HG02840 (cell line): ENCODE data around the gene C14orf132.

ENCODE experiments used
- ATAC-seq: cut with Tn5 transposase; IDR thresholded peaks from one replicate; pipeline ENCODE4 v1.9.1; 2021; ENCODE audit warnings: mild to moderate bottlenecking, moderate library complexity, moderate number of reproducible peaks; ENCODE audit not compliant: unreplicated experiment, low FRiP score

C14orf132 gene

DNA sequence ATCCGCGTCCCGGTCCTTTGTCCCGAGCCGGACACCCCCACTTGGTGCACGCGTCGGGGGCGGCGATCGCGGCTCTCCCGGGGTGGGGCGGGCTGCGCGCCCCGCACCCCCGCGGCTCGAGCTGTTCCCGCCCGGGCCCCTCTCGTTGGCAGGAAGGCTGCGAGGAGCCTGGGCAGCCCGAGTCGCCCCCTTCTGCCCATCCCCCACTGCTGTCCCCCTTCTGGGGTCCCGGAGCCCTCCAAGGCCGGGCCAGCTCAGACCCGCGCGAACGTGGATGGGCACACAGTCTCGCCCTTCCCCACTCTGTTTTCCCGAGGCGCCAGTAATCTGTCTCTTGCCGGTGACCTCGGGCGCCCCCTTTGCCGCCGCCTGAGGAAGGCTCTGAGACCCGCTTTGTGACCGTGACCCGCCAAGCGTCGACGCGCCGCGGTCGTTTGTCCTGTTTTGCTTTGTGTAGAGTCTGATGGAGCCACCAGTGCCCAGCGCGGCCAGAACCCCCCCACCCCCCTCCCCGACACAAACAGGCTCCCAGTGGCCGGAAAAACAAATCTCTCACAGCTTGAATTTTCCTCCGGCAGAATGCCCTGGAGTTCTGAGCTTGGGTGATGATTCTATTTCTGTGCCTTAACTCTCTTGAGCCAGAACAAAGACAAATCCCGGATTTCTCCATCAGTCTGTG, 610 bp downstream of the C14orf132 start:
- ATAC-seq = no peak

DNA sequence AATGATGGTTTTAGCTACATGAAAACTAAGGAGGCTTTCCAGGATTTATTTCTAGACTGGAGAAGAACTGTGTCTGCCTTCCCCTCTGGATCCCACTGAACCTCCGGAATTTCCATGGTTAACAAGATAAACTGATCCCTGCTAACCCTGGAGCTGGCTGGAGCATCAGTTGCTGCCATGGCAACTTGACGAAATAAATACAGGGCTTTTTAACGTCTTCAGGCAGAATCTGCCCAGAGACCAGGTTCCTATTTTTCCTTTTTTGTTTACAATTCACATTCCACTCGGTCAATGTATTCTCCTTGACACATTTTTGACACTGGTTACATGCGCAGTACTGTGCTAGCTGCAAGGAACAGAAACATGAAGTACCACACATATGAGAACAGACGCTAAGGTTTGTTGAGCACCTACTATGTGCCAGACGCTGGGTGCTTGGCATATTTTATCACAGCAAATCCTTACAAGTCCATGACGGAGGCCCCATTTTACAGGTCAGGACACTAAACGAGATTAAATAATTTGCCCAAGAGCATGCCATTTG, 1.7 kb downstream of the C14orf132 start:
- no peak for ATAC-seq

DNA sequence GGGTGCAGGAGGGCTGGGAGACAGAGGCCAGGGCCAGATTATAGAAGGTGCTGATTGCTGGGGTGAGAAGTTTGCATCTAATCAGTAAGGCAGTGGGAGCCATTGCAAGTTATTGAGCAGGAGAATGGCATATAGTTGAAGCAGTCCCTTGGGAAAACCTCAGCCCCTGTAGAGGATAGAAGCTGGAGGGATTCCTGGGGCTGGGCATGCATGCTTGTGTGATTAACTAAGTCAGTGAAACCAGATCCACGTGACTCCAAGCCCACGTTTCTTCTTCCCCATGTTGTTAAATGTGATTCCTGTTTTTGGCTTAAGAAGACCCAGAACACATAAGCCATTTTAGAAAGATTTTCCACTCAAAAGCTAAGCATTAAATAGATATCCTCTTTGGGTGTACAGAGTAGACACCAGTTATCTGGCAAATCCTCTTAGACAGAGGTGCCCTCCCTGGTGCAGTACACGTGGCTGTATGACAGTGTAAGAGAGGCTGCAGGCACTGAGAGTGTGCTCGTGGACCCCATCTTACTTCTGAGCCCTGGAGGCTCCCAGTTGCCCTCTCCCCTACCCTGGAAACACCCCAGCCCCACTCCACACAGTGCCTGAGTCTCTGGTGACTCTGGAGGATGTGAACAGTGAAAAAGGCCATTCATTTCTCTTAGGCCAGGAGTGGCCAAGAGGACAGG, 3.2 kb downstream of the C14orf132 start:
- ATAC-seq = no peak

DNA sequence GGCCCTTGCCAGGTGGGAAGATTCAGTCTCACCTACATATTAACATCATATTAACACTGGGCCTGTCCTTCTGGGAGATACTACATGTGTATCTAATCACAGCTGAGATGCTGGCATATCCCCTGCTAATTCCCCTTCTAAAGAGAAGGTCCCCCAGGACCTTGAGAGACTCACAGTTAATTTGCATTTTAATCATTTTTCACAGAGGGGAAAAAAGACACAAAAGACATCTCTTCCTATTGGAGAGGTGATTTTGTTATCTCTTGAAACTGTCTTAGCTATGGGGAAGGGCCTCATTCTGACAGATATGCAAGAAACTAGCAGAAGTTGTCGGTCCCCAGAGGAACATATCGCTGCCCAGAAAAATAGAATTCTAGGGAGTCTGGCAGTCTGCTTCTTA, 7.5 kb downstream of the C14orf132 start:
- ATAC-seq = no peak

DNA sequence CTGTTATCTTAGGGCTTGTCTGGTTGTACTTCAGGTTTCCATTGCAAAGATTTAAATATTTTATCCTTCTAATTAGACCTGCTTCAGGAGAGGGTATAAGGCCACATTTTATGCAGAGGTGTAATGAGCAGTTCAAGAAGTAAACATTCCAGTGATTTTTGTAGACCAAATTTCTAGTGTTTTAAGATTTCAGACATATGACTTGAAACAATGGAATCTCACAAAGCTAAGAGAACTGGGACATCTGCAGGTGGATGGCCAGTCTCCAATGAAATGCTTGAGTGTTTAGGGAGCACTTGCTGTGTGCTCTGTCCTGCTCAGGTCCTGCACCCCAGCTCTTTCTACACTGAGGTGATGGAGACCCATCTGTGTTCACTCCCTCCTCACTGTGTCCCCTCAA, 7.9 kb downstream of the C14orf132 start:
- ATAC-seq = no peak

DNA sequence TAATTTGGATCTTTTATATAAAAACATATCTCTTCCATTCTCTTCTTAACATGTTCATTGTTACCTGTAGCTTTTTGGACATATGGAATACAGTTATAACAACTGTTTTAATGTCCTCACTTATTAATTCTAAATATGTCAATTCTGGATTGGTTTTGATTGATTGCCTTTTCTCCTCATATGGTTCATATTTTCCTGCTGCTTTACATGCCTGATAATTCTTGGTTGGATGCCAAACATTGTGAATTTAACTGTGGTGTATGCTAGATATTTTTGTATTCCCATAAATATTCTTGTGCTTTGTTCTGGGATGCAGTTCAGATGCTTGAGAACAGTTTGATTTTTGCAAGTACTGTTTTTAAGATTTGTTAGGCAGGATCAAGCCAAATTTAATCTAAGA, 10.8 kb downstream of the C14orf132 start:
- ATAC-seq = no peak

DNA sequence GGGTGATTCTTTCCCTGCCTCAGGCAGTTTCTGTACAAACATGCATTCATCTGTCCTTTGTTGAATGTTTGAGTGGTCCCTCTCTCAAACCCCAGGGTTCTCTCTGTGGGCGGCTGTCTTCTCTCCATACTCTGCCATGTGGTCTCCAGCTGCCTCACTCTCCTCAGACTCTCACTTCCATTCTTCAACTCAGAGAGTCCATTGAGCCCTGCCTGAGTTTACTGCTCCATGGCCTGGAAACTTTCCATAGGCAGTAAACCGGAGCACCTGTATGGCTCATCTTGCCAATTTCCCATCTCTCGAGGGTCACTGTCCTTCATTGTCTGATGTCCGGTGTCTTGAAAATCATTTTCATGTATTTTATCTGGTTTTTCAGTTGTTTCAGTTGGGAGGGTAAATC, 11.3 kb downstream of the C14orf132 start:
- ATAC-seq = no peak

DNA sequence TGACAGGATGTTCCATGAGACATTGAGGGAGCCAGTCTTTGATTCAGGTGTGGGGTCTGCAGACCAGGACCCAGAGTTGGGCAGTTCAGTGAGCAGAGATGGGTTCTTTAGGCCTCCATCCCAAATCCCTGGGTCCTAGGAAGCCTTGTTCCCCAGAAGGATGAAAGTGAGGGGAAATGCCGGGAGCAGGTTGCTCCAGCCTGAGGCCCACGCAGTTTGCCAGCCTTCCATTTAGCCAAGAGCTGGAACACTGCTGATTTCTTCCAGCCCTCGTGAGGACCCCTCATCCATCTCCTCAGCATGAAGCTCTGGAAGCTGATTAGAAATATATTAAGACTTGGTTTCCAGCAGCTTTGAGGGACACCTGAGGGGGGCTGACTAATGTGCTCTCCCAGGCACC, 12.1 kb downstream of the C14orf132 start:
- no peak for ATAC-seq

DNA sequence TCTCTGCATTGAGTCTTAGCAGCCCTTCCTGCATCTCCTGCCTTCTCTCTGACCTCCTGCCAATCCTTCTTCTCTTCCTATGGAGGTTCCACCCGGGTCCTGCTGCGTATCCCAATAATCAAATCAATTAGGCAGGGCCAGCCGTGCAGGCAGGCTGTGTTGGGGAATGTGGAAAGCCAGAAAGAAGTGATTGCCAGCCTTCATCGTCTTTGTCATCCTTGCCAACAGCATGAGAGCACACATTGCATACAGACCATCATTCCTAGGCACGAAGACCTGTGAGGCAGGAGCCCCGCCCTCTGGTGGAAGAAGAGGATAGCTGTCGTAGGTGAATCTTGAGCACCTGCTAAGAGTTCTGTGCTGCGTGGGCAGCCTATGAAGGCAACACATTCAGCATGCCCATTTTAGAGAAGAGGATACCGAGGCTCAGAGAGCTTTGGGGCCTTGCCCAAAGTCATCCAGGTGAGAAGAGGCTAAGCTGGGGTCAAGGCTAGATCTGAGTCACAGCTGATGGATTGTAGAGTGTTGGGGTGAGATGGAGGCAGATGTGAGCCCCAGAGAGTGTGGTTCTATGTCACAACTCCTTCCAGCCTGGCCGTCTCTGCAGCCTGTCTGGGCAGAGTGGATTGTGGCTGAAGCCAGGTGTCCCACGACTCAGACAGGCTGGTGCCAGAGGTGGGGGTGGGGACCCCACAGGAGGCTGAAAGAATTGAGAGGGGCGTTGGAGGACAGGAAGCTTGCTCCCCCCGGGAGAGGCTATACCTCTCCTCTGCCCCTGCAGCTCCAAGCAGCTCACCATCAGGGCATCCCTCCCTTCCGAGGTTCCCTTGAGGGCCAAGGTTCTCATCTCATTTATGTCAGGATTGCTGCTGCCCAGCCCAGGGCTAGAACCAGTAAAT, 12.7 kb downstream of the C14orf132 start:
- ATAC-seq = no peak

DNA sequence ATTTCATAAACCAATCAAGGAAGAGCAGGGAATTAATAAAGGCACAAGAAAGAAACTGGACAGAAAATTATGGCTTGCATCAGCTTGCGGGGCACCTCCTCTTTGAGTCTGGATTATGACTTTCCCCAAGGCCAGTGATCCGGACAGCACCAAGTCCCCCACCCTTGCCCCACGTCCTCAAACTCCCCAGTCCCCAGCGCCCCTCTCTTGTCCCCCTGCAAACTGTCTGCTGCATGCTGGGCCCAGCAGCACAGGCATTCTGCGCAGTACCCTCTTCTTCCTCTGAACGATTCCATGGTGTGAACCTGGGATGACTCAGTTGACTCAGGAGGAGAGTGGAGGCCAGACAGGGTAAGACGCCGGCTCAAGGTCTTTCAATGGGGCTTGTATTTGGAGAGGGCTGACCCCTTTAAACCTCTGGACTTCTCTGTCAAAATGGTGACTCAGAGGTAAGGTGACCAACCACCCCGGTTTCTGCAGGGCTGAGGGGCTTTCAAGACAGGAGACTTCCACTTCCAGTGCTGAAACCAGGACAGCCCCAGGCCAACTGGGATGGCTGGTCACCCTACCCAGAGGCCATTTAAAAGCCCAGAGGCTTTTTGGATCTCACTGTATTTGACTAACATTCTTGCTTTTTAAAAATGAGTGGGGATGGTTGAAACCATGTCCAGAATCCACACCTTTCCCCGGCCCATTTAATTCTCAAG, 13.5 kb downstream of the C14orf132 start:
- ATAC-seq = no peak

DNA sequence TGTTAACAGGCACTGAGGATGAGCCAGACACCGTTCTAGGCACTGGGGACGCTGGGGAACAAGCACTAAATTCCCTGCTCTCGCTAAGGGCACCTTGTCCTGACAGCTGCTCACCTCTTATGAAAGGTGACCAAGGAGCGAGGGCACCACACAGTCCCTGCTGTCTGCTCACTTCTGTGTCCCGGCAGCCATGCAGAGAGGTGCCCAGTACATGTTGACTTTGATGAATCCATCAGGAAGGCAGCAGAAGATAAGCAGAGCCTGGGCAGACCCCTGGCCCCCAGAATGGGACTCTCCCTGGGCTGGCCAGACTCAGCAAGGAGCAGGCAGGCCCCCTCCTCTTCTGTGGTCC, 14.1 kb downstream of the C14orf132 start:
- ATAC-seq = no peak

DNA sequence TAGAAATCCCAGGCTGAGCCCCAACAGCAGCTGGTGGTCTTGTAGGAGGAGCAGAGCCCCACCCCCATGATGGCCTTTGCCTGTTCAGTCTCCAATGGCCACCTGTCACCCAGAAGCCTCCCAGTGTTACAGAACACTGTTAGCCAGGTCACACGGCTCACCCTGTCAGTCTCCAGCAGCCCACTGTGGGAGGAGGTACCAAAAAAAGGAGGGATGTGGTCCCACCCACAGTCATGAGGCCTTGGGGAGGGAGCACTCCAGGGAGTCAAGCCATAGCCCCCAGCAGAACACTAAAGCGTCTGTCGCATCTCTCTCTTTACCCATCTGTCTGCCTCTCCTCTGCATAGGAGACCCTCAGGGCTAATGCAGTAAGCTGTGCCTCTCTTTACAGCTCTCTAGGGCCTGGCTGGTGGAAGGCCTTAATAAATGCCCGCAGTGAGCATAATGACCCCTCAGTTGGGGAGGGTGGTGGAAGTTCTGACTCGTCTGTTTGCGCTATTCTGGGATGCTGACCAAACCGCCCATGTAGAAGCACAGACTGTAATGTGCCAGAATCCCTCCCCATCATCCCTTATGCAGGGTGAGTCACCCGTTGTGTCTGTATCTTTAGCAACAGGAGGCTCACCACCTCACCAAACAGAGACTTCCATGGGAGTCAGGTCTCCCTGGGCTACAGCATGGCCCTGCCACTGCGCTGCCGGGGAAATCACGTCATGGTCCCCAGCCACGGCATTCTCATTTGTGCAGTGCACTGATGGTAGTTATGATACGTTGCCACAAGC, 14.6 kb downstream of the C14orf132 start:
- no peak for ATAC-seq

DNA sequence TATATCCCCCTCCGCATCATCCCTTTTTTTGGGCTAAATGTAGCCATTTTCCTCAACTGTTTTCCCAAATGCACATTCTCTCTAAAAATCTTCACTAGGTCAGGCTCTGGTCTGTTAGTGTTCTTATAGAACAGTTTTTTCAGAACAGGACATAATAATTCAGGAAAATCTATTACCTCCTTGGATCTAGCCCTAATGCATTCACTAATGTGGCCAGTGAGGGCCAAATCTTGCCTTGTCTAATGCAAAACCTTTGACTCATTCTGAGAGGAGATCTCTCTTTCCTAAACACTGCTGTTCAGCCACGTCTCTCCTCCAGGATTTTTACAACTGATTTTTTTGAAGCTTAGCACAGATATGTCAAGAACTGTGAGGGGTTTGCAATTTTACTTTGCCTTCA, 15.5 kb downstream of the C14orf132 start:
- ATAC-seq = no peak

DNA sequence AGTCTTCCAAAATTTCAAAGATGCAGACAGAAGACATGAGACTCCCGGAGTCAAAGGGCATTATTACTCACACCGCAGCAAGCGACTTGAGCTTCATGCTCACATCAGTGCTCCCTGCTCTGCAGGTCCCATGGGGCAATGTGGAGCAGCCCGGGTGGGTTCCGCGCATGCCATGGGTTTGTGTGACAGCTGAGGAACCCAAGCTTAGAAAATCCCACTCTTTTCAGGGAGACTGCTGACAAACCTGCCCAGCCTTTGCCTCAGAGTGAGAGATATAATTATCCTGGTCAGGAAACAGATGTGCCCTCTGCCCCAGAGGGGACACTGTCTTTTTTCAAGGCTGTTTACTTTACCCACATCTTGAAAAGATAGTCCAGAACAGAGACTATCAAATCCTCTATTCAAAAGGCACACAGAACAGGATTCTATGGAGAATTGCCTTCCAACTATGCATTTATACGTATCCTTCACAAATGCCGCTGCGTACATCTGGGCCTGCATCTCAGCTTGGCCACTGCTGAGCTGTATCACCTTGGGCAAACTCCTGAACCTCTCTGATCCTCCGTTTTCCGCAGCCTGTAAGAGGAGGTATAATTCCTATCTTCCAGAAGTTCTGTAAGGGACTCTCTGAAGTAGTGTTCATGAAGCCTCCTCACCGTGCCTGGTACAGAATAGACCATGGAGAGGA, 16.0 kb downstream of the C14orf132 start:
- ATAC-seq = no peak

DNA sequence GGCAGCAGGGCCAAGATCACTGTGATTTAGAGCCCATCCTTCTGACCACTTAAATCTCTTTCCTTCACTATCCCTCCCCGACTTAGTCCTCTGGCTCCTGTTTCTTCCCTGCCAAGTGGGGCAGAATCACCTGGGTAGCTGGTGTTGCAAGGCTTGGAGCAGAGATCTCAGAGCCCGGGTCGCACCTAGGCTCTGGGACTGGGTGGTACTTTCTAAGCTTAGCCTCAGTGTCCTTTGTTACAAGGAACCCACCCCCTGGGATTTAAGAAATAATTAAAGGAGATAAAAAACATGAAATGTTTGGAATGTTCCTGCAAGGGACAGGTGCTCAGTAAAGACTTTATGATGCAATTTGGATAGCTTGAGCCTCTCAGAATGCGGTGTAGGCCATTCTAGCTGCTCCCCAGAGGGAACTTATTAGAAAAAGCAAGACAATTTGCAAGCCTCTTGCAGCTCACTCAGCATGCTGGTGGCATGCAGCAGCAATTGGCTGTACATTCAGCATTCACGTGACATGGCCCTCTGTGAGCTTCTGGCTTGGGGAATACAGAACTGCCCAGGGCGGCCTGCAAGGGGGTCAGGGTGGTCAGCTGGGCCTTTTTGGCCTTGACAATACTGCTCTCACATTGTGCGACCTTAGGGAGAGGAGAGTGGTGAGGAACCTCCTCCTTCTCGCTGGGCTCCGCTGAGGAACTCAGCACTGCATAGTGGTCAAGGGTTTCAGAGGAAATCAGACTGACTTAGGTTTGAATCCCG, 16.8 kb downstream of the C14orf132 start:
- no peak for ATAC-seq

DNA sequence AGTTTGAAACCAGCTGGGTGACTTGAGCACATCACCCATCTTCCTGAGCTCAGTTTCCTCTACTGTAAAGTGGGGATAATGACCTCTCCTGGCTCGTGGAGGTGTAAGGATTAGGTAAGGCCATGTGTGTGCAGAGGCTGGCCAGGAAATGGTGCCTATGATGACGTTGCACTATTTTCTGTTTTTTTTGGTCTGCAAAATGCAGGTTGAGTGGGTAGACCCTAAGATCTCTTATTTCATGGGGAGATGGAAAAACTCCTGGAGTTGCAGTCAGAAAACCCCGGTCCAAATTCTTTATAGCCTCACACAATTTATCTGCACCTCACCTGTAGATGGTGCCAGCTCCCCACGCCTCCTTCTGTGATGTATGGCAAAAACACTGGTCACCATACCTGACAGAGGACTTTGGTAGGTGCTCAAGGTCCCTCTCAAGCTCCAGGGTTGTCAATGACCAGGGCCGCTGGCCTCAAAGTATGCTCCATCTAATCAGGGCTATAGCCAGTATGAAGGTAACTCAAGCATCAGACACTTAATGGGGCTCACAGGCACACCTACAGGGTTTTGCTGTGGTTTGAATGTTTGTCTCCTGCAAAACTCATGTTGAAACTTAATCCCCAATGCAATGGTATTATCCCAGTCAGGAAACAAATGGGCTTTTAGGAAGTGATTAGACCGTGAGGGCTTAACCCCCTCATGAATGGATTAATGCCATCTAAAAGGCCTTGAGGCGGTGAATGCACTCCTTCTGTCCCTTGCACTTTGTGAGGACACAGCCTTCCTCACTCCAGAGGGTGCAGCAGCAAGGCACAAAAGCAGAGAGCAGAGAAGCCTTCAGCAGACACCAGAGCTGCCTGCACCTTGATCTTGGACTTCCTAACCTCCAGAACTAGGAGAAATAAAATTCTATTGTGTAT, 17.6 kb downstream of the C14orf132 start:
- ATAC-seq = no peak

DNA sequence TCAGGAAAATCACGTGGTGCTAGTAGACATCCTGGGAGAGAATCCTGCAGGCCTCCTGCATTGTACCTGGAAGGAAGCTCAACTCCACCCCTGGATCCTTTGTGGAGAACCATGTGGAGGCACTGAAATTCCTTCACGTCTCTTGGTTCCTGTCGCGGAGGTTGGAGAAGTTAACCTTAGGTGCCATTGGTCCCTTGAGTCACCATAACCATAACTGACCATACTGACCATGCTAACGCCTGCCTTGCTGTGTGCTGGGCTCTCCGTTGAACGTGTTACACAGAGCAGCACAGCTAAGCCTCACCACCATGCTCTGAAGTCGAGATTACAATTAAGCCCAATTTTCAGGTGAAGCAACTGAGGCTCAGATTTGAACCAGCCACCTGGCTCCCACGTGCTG, 18.6 kb downstream of the C14orf132 start:
- no peak for ATAC-seq
